Cardiac fibroblast (primary cell): ENCODE results near the gene EPHA6.

ENCODE experiments used
- DNase-seq, 2 donors: peaks; one replicate each; pipeline versions ENCODE4 v3.0.0 to v3.0.0-alpha.2; 2010; ENCODE audit warnings: low read depth in 2 of 2
- H3K4me3 ChIP-seq, 2 donors: replicated peaks in 1 of 2; 1 replicate in 1 of 2; 2 replicates in 1 of 2; pipeline ENCODE4 v1.5.1; 2011; ENCODE audit warnings: low read depth in 2 of 2, low read length in 2 of 2, mild to moderate bottlenecking in 2 of 2, moderate library complexity in 1 of 2
- CTCF ChIP-seq: IDR thresholded peaks from one replicate; pipeline ENCODE4 v1.5.1; 2011; ENCODE audit warnings: low read depth, mild to moderate bottlenecking, low read length, inconsistent platforms

EPHA6 gene

DNA sequence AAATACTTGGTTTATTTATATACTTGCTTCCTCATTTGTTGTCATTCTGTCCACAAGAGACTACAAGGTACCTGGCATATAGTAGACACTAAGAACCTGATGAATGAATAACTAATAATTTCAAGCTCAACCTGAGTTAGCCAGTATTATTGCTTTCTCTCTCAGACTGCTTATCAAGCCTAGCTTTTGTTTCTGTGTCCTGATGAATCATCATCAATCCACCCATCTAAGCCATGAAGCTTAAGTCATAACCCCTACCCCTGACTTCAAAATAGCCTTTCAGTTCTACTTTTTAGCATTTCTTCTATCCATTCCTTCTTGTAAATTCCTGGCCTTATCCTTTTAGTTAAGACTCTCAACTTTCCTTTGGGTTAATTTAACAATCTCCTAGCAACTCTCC lies 420.8 kb downstream of the EPHA6 start:
- TF ChIP-seq CTCF: no peak
- H3K4me3 ChIP-seq: no peak overlapping the region
- DNase-seq: no peak

DNA sequence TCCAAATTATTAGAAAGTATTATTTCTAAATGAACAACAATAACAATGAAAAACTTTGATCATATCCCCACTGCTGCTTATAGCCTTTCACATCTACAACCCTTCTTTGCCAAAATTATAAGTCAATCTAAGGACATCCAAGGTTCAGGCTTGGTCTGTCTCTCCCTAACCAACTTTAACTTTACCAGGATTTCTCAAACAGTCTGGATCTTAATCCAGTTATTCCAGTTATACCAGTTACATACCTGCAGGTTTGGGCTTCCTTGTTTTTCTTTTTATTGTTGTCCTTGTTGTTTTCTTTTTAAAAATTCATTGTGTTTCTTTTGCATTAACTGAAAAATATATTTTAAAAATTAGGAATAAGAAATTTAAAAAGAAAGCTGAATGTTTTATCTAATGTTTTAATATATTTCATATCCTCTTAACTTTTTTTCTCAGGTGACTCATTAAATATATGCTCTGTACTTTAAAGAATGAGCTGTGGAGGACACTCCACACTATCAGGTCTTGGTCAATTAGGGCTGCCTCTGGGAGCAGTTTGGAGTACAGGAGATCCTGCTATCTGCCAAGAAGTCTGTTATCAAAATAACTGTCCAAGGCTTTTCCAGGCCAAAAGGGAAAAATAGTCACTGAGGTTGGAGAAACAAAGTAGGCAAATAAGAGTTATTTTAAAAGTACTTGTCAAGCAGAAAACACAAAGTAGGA lies 421.4 kb downstream of the EPHA6 start:
- no peak overlapping the region for H3K4me3 ChIP-seq
- TF ChIP-seq CTCF: no peak
- no peak for DNase-seq

GRCh38 chr3:97241417-97241816 lies 427.0 kb downstream of the EPHA6 start:
- TF ChIP-seq CTCF: no peak
- no peak for DNase-seq
- no peak overlapping the region for H3K4me3 ChIP-seq

- TF ChIP-seq CTCF: no peak
Measured at GRCh38 chr3:97245201-97245910, 431.0 kb downstream of the EPHA6 start.

GRCh38 chr3:97256060-97256459 lies 441.7 kb downstream of the EPHA6 start:
- no peak for DNase-seq
- no peak overlapping the region for H3K4me3 ChIP-seq
- TF ChIP-seq CTCF: no peak

More at GRCh38 chr3:97245201-97245910, 431.0 kb downstream of the EPHA6 start:
- no peak overlapping the region for H3K4me3 ChIP-seq
- no peak for DNase-seq

- no peak for DNase-seq
- TF ChIP-seq CTCF: no peak
- H3K4me3 ChIP-seq: no peak overlapping the region
Measured at GRCh38 chr3:97257942-97258697, 443.7 kb downstream of the EPHA6 start.
